Measurements from ENCODE around the gene SLC39A12.

DNA sequence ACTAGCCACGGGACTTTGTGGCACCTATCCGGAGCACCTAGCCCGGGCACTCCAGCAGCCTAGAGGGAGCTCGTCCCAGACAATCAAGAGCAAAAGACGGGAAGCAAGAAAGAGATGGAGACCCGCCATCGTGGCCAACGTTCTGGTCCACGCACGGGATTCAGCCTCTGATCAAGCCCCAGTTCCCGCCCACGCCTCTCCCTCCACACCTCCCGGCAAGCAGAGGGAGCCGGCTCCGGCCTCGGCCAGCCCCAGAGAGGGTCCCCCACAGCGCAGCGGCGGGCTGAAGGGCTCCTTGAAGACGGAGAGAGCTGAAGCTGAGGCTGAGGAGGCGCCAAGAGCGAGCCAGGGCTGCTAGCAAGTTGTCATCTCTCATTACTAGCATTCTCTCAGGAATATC lies 992 bp upstream of the SLC39A12 start:
- TF ChIP-seq, protein P1, sequence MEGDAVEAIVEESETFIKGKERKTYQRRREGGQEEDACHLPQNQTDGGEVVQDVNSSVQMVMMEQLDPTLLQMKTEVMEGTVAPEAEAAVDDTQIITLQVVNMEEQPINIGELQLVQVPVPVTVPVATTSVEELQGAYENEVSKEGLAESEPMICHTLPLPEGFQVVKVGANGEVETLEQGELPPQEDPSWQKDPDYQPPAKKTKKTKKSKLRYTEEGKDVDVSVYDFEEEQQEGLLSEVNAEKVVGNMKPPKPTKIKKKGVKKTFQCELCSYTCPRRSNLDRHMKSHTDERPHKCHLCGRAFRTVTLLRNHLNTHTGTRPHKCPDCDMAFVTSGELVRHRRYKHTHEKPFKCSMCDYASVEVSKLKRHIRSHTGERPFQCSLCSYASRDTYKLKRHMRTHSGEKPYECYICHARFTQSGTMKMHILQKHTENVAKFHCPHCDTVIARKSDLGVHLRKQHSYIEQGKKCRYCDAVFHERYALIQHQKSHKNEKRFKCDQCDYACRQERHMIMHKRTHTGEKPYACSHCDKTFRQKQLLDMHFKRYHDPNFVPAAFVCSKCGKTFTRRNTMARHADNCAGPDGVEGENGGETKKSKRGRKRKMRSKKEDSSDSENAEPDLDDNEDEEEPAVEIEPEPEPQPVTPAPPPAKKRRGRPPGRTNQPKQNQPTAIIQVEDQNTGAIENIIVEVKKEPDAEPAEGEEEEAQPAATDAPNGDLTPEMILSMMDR (IDR thresholded peaks at IDR 0.05; ENCODE audit: control extremely low read depth in 1 of 3, insufficient read depth in 1 of 3, low read depth in 1 of 3, low read length in 3 of 3): no peak
- no peak for TF ChIP-seq MAFK (IDR thresholded peaks at IDR 0.05; ENCODE audit: low read depth, low read length)
- no peak for TF ChIP-seq TAF1 (IDR thresholded peaks at IDR 0.05; ENCODE audit: low read depth, low read length)
